Erythroblast (primary cell): ENCODE measurements around the gene CDH6.

Source experiments
- GATA1 ChIP-seq: IDR thresholded peaks from 2 replicates; pipeline ENCODE4 v1.6.1; 2011; ENCODE audit warnings: low read depth, mild to moderate bottlenecking, control low read depth, low read length, moderate library complexity
- POLR2A ChIP-seq: IDR thresholded peaks from 2 replicates; pipeline ENCODE4 v1.6.1; 2011; ENCODE audit warnings: mild to moderate bottlenecking, low read length

- TF ChIP-seq POLR2A, result no peak
- no peak for TF ChIP-seq GATA1
Observed at GRCh38 chr5:31218978-31219377, 25.5 kb downstream of the CDH6 start.
